GM18499 (cell line): ENCODE data around the gene BRD3OS.
"Not testable (repeated sequence)": the region's sequence is repeated elsewhere in the genome, so short reads cannot be mapped to it uniquely, and the experiment has no call there.

Experiments
- ATAC-seq: cut with Tn5 transposase; IDR thresholded peaks from one replicate; pipeline ENCODE4 v1.9.1; 2021; ENCODE audit warnings: moderate number of reproducible peaks; ENCODE audit not compliant: insufficient read depth, unreplicated experiment

The BRD3OS gene

DNA sequence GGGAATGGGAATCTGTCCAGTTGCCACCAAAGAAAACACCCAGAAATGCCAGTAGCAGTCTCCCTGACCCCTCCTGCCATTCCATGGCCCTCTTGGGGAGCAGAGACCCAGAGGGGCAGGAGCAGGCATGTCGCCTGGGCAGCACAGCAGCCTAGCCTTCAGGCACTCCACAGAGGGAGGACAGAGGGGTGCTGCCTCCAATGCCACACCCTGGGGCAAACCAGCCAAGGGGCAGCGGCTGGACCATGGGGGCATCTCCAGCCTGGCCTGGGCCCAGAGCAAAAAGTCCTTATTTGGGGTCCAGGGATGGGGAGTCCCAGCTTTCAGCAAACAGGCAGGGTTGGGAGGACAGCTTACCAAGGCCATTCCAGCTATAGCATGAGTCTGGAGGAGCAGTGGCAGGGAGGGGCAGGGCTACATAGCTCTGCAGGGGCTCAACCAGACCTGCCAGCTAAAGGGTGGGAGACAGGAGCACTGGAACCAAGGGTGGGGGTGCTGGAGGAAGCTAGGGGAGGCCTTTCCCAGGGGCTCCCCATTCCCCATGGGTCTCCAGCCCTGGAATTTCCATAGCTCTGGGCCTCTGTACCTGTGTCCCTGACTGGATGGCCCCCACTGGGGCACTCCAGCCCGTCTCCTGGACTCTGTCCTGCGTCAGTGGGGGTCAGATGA is 35.9 kb downstream of the BRD3OS start:
- no peak for ATAC-seq

GRCh38 chr9:134061688-134062371 is 36.5 kb downstream of the BRD3OS start:
- no peak for ATAC-seq

GRCh38 chr9:134062461-134063087 is 37.3 kb downstream of the BRD3OS start:
- ATAC-seq: no peak

DNA sequence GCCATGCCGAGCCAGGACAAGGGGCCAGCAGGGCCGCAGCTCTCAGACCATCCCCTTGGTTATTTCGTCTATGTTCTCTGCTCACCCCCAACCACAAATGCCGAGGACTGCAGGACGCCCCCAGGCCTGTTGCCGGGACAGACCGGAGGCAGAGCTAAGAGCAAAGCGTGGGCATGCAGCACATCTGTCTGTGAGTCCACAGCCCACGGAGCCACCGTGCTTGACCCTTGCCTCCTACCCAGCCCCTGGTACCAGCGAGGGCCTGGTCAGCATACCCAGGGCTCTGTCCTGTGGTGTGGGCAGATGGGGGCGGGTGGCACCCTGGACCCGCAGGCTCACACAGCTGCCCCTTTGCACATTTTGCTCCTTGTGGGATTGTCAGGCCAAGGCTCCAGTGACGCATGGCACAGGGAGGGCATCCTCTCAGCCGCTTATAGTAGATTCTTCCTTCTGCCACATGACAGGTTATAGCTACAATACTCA is 37.8 kb downstream of the BRD3OS start:
- no peak for ATAC-seq

- no peak for ATAC-seq
Measured at GRCh38 chr9:134063571-134064450, 38.5 kb downstream of the BRD3OS start.

- no peak for ATAC-seq
Measured at GRCh38 chr9:134064711-134065110, 39.4 kb downstream of the BRD3OS start.

- no peak for ATAC-seq
Measured at GRCh38 chr9:134065612-134066419, 40.5 kb downstream of the BRD3OS start.

GRCh38 chr9:134066526-134066912 is 41.2 kb downstream of the BRD3OS start:
- no peak for ATAC-seq

DNA sequence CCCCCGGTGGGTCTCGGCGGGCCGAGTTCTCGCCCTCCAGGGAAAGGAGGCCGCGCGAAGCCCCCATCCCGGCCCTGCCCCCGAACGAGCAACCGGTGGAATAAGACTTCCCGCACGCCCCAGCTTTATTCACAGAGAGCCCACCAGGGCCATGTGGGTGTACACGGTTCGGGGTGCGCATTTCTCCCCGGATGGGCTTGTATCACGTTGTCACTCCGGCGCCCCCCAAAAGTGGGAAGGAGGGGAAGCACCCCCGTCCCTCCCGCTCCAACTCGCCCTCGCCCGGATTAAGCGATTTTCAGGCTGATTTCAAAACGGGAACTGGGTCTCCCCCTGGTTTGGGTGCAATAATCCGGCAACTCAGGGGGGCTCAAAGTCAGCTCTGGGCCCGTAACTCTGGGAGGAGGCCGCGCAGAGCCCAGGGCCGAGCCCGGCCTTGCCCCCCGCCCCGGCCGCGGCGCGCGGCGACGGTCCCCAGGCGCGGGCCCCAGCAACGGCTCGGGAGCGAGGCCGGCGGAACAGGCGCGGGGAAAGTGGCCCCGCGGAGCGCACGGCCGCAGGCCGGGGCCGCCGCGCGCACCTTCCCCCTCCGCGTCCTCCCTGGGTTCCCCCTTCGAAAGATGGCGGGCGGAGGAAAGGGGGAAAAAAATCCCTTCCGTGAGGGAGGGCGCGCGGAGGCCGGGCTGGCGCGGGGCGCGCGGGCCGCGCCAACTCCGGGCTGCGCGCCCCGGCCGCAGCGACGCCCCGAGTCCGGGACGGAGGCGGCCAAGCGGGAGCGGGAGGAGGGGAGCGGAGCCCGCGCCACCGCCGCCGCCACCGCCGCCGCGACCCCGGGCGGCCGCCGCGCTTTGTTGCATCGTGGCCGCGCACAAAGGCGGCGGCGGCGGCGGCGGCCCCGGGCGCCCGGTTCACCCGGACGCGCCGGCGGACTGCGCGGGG is 41.9 kb downstream of the BRD3OS start:
- ATAC-seq: no peak

DNA sequence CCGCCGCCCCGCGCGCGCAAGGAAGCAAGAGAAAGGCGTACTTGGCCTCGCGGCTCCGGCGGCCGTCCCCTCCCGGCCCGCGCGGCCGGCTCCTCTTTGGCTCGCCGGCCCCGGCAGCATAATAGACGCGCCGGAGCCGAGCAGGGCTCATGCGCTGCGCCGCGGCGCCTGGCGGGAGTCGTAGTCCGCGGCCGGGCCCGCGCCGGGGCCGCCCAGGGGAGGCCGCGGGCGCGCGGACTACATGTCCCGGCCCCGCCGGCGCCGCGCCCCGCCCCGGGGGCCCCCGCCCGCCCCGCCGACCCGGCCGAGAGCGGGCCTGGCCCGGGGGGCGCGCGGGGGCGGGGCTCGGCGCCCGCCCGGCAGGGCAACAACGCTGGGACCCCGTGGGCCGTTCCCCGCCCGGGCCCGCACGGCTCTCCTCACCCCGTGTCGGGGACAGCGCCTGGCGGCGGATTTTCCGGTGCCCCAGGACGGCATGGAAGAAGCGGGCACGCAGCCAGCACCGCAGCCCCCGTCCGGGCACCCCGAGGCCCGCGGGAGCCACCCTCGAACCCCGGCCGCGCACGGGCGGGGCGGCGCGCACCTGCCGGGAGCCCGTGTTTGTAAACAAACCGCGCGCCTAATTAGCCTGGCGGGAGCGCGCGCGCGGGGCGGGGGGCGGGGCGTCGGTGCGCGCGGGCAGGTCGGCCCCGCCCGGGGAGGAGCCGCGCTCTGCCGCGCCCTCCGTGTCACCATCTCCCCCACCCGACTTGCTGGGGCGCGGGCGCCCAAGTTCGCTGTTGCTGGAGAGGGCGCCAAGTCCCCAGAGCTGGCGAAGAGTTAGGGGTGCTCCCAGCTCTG is 42.8 kb downstream of the BRD3OS start, which contains the start of gene BRD3:
TSS of gene BRD3 (minus strand) at position 123 of the 840 bp plus-strand sequence. CDS start 14,549 bp downstream, outside the sequence.
- peak; percentile 50 for ATAC-seq

- no peak for ATAC-seq
Measured at GRCh38 chr9:134068744-134069479, 43.6 kb downstream of the BRD3OS start.

- no peak for ATAC-seq
Measured at GRCh38 chr9:134069480-134070399, 44.5 kb downstream of the BRD3OS start.

- ATAC-seq: no peak
Measured at GRCh38 chr9:134071149-134071548, 45.9 kb downstream of the BRD3OS start.

DNA sequence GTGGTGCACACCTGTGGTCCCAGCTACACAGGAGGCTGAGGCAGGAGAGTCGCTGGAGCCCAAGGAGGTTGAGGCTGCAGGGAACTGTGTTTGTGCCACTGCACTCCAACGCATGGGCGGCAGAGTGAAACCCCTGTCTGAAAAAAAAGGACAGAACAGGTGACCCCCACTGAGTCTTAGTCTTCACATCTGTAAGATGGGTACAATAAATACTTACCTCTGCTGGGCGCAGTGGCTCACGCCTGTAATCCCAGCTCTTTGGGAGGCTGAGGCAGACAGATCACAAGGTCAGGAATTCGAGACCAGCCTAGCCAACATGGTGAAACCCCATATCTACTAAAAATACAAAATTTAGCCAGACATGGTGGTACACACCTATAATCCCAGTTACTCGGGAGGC is 47.4 kb downstream of the BRD3OS start:
- not testable (repeated sequence) for ATAC-seq

GRCh38 chr9:134073500-134073899 is 48.2 kb downstream of the BRD3OS start:
- no peak for ATAC-seq

GRCh38 chr9:134075689-134076088 is 50.4 kb downstream of the BRD3OS start:
- not testable (repeated sequence) for ATAC-seq
